CD14-positive monocyte (primary cell): Measurements from ENCODE around the gene LAMC1. TPM values are rescaled to one million over a fixed set of nuclear protein-coding genes. Genes with fewer than 3 reads are reported as not detected.

ENCODE experiments used
- DNase-seq, 3 donors: peaks; one replicate each; pipeline ENCODE4 v3.0.0-alpha.2; 2011 to 2022
- H2AFZ ChIP-seq: 2 replicates; pipeline ENCODE4 v1.6.0; 2012; ENCODE audit warnings: mild to moderate bottlenecking, low read depth, low read length, inconsistent platforms; ENCODE audit not compliant: insufficient read depth, poor library complexity, severe bottlenecking
- H3K27ac ChIP-seq, 2 donors: 1 replicate in 1 of 2; 2 replicates in 1 of 2; pipeline ENCODE4 v1.5.1; 2012 to 2013; ENCODE audit warnings: low read length in 2 of 2, control low read depth in 1 of 2, inconsistent platforms in 1 of 2, low read depth in 1 of 2, mild to moderate bottlenecking in 1 of 2
- H3K27me3 ChIP-seq, 2 donors: one replicate each; pipeline versions ENCODE4 v1.6.0 to v1.6.1; 2011 to 2013; ENCODE audit warnings: low read length in 2 of 2; ENCODE audit not compliant: control insufficient read depth in 2 of 2, insufficient read depth in 2 of 2
- H3K36me3 ChIP-seq, 2 donors: replicated peaks in 1 of 2; 1 replicate in 1 of 2; 2 replicates in 1 of 2; pipeline versions ENCODE4 v1.5.1 to v1.6.1; 2012 to 2013; ENCODE audit warnings: low read length in 2 of 2, control low read depth in 1 of 2, inconsistent platforms in 1 of 2, mild to moderate bottlenecking in 1 of 2; ENCODE audit not compliant: insufficient read depth in 2 of 2, control insufficient read depth in 1 of 2
- H3K4me1 ChIP-seq, 2 donors: 1 replicate in 1 of 2; 2 replicates in 1 of 2; pipeline versions ENCODE4 v1.5.1 to v1.6.1; 2012 to 2013; ENCODE audit warnings: low read length in 2 of 2, control low read depth in 1 of 2, inconsistent platforms in 1 of 2, mild to moderate bottlenecking in 1 of 2, moderate library complexity in 1 of 2; ENCODE audit not compliant: insufficient read depth in 2 of 2, control insufficient read depth in 1 of 2
- H3K4me2 ChIP-seq: replicated peaks from 2 replicates; pipeline ENCODE3; 2012; ENCODE audit warnings: low read length, moderate library complexity, mild to moderate bottlenecking; ENCODE audit not compliant: poor library complexity, severe bottlenecking; ENCODE audit errors: extremely low read depth
- H3K4me3 ChIP-seq, 3 experiments: fragments of 200-600 bp in 1 of 3; sonication (generic) in 1 of 3; replicated peaks in 1 of 3; 1 replicate in 2 of 3; 2 replicates in 1 of 3; pipeline ENCODE4 v1.5.1; 2011 to 2013; ENCODE audit warnings: low read length in 3 of 3, mild to moderate bottlenecking in 3 of 3, control low read depth in 2 of 3, low read depth in 2 of 3, inconsistent platforms in 1 of 3, moderate library complexity in 1 of 3
- H3K79me2 ChIP-seq: 2 replicates; pipeline ENCODE4 v1.6.0; 2012; ENCODE audit warnings: mild to moderate bottlenecking, control low read depth, inconsistent platforms, low read length, moderate library complexity; ENCODE audit not compliant: insufficient read depth
- H3K9ac ChIP-seq: 2 replicates; pipeline ENCODE4 v1.6.0; 2017; ENCODE audit warnings: low read length, mild to moderate bottlenecking; ENCODE audit not compliant: insufficient read depth, poor library complexity, severe bottlenecking
- H3K9me3 ChIP-seq, 2 donors: replicated peaks in 1 of 2; 1 replicate in 1 of 2; 2 replicates in 1 of 2; pipeline versions ENCODE4 v1.5.1 to v1.6.1; 2012 to 2013; ENCODE audit warnings: low read length in 2 of 2, control low read depth in 1 of 2; ENCODE audit not compliant: control insufficient read depth in 1 of 2, insufficient read depth in 1 of 2
- H4K20me1 ChIP-seq: 2 replicates; pipeline ENCODE4 v1.6.0; 2012; ENCODE audit warnings: mild to moderate bottlenecking, low read length, control low read depth, moderate library complexity; ENCODE audit not compliant: insufficient read depth
- H3K27ac Mint-ChIP-seq, 7 donors: one replicate each; pipeline ENCODE4 v1.8.0; 2020; ENCODE audit warnings: mild to moderate bottlenecking in 7 of 7, mixed read lengths in 7 of 7, moderate library complexity in 6 of 7, inconsistent platforms in 2 of 7
- H3K27me3 Mint-ChIP-seq, 3 donors: one replicate each; pipeline ENCODE4 v1.8.0; 2021 to 2022; ENCODE audit warnings: low read depth in 3 of 3, mild to moderate bottlenecking in 3 of 3, mixed read lengths in 3 of 3, moderate library complexity in 3 of 3, inconsistent platforms in 1 of 3
- H3K36me3 Mint-ChIP-seq, 2 donors: one replicate each; pipeline ENCODE4 v1.8.0; 2020; ENCODE audit warnings: mixed read lengths in 2 of 2, inconsistent platforms in 1 of 2, mild to moderate bottlenecking in 1 of 2
- H3K4me1 Mint-ChIP-seq: one replicate; pipeline ENCODE4 v1.8.0; 2020; ENCODE audit warnings: mild to moderate bottlenecking, mixed read lengths
- H3K4me3 Mint-ChIP-seq, 2 donors: one replicate each; pipeline ENCODE4 v1.8.0; 2020; ENCODE audit warnings: mild to moderate bottlenecking in 2 of 2, mixed read lengths in 2 of 2, moderate library complexity in 1 of 2
- H3K9me3 Mint-ChIP-seq, 7 donors: one replicate each; pipeline ENCODE4 v1.8.0; 2020 to 2022; ENCODE audit warnings: mixed read lengths in 7 of 7, mild to moderate bottlenecking in 6 of 7, moderate library complexity in 6 of 7, inconsistent platforms in 2 of 7
- WGBS: methylation state at CpG from one replicate; pipeline ENCODE4 v1.1.5; 2013; ENCODE audit warnings: missing lambda C conversion rate; ENCODE audit not compliant: insufficient coverage; 5-methylcytosine and 5-hydroxymethylcytosine counted together
- intact Hi-C, 2 donors: fragments of 100-400 bp; cut with micrococcal nuclease; formaldehyde crosslinking; loops; one replicate each; pipeline versions ENCODE4 v1.15.0 to v1.15.1; 2023
- polyA plus RNA-seq, 3 donors: library from polyadenylated mRNA; depleted of rRNA in 1 of 3; unstranded in 2 of 3; stranded (reverse) in 1 of 3; fragments of 300-500 nt in 2 of 3; fragments of >200 nt in 1 of 3; fragmentation: Illumina TruSeq in 2 of 3; gene quantifications; 1 replicate in 2 of 3; 2 replicates in 1 of 3; pipeline ENCODE4 v1.2.3, GENCODE V29; 2012 to 2021
- TF ChIP-seq, protein P1 (sequence below): fragments of 200-600 bp; IDR thresholded peaks from one replicate; pipeline ENCODE4 v1.8.0; 2022; ENCODE audit warnings: antibody characterized with exemption, mild to moderate bottlenecking

LAMC1 gene
- polyA plus RNA-seq, 3 donors, result 0.34 to 1.7 (median 0.95) TPM

DNA sequence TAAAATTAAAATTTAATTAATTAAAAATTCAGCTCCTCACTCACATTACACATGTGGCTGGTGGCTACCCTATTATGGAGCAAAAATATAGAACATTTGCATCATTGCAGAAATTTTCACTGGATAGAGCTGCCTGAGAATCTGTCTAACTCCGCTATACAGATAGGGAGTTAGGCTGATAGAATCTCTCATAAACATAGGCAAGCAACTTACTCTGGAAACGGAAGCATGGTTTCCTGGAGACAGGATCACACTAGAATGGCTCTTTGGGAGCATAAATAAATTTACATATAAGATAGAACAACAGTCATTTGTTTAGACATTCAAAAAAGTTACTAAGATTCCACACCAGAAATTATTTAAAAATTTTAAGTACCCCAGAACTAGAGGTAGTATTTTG is 150.6 kb downstream of the LAMC1 start:
- Histone ChIP-seq H3K4me1 (no peaks in the 10 kb centered on the region), H3K36me3 (no peaks in the 10 kb centered on the region), H3K27ac (no peak overlapping the region), H3K4me2 (no peak overlapping the region), H3K9me3 (no peaks in the 10 kb centered on the region), H3K27me3 (no peaks in the 10 kb centered on the region), H3K9ac (no peak overlapping the region), H3K79me2 (no peaks in the 10 kb centered on the region), H4K20me1 (no peaks in the 10 kb centered on the region), H2AFZ (no peak overlapping the region), H3K4me3 (no peak overlapping the region)
- no CpG with 5 or more reads among the region's 2 CpGs for WGBS
- Mint-ChIP-seq H3K27me3 (peaks cover 4 to 11% (median 7%) of the 10 kb centered on the region in 3 donors), H3K36me3 (no peaks in the 10 kb centered on the region), H3K9me3 (peaks cover 0 to 4% (median 0%) of the 10 kb centered on the region in 7 donors), H3K27ac (no peak overlapping the region), H3K4me3 (no peak overlapping the region), H3K4me1 (no peaks in the 10 kb centered on the region)
- intact Hi-C loops, result no loop called here
- DNase-seq, result no peak
- TF ChIP-seq, protein P1, sequence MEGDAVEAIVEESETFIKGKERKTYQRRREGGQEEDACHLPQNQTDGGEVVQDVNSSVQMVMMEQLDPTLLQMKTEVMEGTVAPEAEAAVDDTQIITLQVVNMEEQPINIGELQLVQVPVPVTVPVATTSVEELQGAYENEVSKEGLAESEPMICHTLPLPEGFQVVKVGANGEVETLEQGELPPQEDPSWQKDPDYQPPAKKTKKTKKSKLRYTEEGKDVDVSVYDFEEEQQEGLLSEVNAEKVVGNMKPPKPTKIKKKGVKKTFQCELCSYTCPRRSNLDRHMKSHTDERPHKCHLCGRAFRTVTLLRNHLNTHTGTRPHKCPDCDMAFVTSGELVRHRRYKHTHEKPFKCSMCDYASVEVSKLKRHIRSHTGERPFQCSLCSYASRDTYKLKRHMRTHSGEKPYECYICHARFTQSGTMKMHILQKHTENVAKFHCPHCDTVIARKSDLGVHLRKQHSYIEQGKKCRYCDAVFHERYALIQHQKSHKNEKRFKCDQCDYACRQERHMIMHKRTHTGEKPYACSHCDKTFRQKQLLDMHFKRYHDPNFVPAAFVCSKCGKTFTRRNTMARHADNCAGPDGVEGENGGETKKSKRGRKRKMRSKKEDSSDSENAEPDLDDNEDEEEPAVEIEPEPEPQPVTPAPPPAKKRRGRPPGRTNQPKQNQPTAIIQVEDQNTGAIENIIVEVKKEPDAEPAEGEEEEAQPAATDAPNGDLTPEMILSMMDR, result no peak

DNA sequence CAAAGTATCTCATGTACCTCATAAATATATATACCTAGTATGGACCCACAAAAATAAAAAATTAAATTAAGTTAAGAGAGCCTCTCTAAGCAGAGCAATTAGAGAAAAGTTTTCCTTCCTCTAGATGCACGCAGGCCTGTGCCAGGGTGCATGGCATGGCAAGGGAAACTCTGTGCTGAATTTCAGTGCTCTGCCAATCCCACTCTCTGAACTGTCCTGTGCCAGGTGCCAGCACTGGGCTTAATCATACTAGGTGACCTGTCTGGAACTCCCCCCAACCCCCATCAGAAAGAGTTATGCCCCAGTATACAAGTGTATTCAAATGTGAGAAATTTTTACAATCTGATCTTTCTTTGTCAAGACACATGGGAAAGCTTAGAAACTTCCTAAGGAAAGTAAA is 152.4 kb downstream of the LAMC1 start:
- Histone ChIP-seq H3K4me2 (no peak overlapping the region), H3K79me2 (no peaks in the 10 kb centered on the region), H3K9ac (no peak overlapping the region), H3K27ac (no peak overlapping the region), H3K4me1 (no peaks in the 10 kb centered on the region), H3K9me3 (no peaks in the 10 kb centered on the region), H3K4me3 (no peak overlapping the region), H3K27me3 (no peaks in the 10 kb centered on the region), H3K36me3 (no peaks in the 10 kb centered on the region), H2AFZ (no peak overlapping the region), H4K20me1 (no peaks in the 10 kb centered on the region)
- Mint-ChIP-seq H3K27me3 (peaks cover 6 to 15% (median 10%) of the 10 kb centered on the region in 3 donors), H3K4me3 (no peak overlapping the region), H3K4me1 (no peaks in the 10 kb centered on the region), H3K9me3 (peaks cover 0 to 4% (median 0%) of the 10 kb centered on the region in 7 donors), H3K27ac (no peak overlapping the region), H3K36me3 (no peaks in the 10 kb centered on the region)
- intact Hi-C loops, result no loop called here
- DNase-seq, result no peak
- WGBS, result no CpG with 5 or more reads among the region's 1 CpG
- TF ChIP-seq, protein P1, result no peak
